Caco-2 (cell line): Measurements from ENCODE around the gene TTC39C. TPM values are rescaled to one million over a fixed set of nuclear protein-coding genes. Genes with fewer than 3 reads are reported as not detected.

Source experiments
- BruUV-seq: library from RNA; stranded (reverse); fragments of 400-500 nt; replicated peaks from 2 replicates; lab custom pipeline; 2021; lab: Mats Ljungman, UMichigan
- CTCF ChIA-PET: fragments of 300-600 bp; sonication (Branson Sonifier 250); formaldehyde crosslinking; loops from one replicate; lab custom pipeline; 2022; ENCODE audit warnings: antibody characterized with exemption; lab: Charles Lee
- POLR2A ChIA-PET: fragments of 300-600 bp; sonication (Branson Sonifier 250); formaldehyde crosslinking; loops from one replicate; lab custom pipeline; 2022; ENCODE audit warnings: antibody characterized with exemption; lab: Charles Lee
- DNase-seq, 2 experiments: peaks; one replicate each; pipeline versions ENCODE4 v3.0.0 to v3.0.0-alpha.2; 2020 to 2022
- H3K27me3 ChIP-seq: replicated peaks from 2 replicates; pipeline ENCODE4 v1.6.0; 2011; ENCODE audit warnings: low read length; ENCODE audit not compliant: control insufficient read depth, insufficient read depth
- H3K36me3 ChIP-seq: 2 replicates; pipeline ENCODE4 v1.5.1; 2011; ENCODE audit warnings: low read length; ENCODE audit not compliant: control insufficient read depth, insufficient read depth
- H3K4me1 ChIP-seq: fragments of 250-450 bp; sonication (Bioruptor Pico); 2 replicates; pipeline ENCODE4 v1.5.1; 2020; ENCODE audit warnings: mild to moderate bottlenecking
- H3K4me3 ChIP-seq: 2 replicates; pipeline ENCODE4 v1.5.1; 2011; ENCODE audit warnings: low read depth, mild to moderate bottlenecking, control low read depth, low read length
- H3K9me3 ChIP-seq: fragments of 250-450 bp; sonication (Bioruptor Pico); 2 replicates; pipeline ENCODE4 v1.5.1; 2020; ENCODE audit warnings: mild to moderate bottlenecking, moderate library complexity
- H3K27ac Mint-ChIP-seq: one replicate; pipeline ENCODE4 v1.8.0; 2022; ENCODE audit warnings: mixed read lengths; ENCODE audit not compliant: unreplicated experiment
- H3K27me3 Mint-ChIP-seq: one replicate; pipeline ENCODE4 v1.8.0; 2022; ENCODE audit warnings: mixed read lengths; ENCODE audit not compliant: insufficient read depth, unreplicated experiment
- H3K36me3 Mint-ChIP-seq: one replicate; pipeline ENCODE4 v1.8.0; 2022; ENCODE audit warnings: mild to moderate bottlenecking, mixed read lengths; ENCODE audit not compliant: insufficient read depth, unreplicated experiment
- H3K4me1 Mint-ChIP-seq: one replicate; pipeline ENCODE4 v1.8.0; 2022; ENCODE audit warnings: low read depth, mixed read lengths; ENCODE audit not compliant: unreplicated experiment
- H3K4me3 Mint-ChIP-seq: one replicate; pipeline ENCODE4 v1.8.0; 2022; ENCODE audit warnings: mild to moderate bottlenecking, moderate library complexity, mixed read lengths; ENCODE audit not compliant: unreplicated experiment
- H3K9me3 Mint-ChIP-seq: one replicate; pipeline ENCODE4 v1.8.0; 2022; ENCODE audit warnings: mixed read lengths; ENCODE audit not compliant: unreplicated experiment
- intact Hi-C: fragments of 100-400 bp; cut with micrococcal nuclease; formaldehyde crosslinking; loops from one replicate; pipeline ENCODE4 v1.10.0; 2022; ENCODE audit not compliant: unreplicated experiment
- total RNA-seq: library from RNA; stranded (reverse); gene quantifications from 2 replicates; pipeline ENCODE4 v1.2.3, GENCODE V29; 2022
- TF ChIP-seq, protein P1 (sequence below), 2 experiments: fragments of 200-600 bp in 1 of 2; IDR thresholded peaks; 1 replicate in 1 of 2; 2 replicates in 1 of 2; pipeline versions ENCODE4 v1.5.1 to v1.8.0; 2011 to 2022; ENCODE audit warnings: antibody characterized with exemption in 1 of 2, control low read depth in 1 of 2, inconsistent platforms in 1 of 2, low read depth in 1 of 2, low read length in 1 of 2, mild to moderate bottlenecking in 1 of 2, moderate library complexity in 1 of 2; ENCODE audit not compliant: insufficient read depth in 1 of 2, severe bottlenecking in 1 of 2, unreplicated experiment in 1 of 2

TTC39C gene
- total RNA-seq, 1 experiment from 2014 or later, result 9.3 TPM

DNA sequence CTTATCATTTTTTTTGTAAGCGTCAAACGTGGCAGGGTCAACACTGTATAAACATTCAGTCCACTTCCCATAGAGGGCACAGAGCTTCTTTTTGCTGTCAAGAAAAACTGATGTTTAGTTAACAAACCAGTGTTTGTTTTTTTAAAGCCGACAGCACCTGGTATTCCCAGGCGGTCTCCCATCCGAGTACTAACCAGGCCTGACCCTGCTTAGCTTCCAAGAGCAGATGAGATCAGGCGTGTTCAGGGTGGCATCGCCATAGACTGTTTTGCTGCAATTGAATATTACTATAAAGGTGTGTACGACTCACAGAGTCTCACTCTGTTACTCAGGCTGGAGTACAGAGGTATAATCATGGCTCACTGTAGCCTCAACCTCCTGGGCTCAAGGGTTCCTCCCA, 155.8 kb downstream of the TTC39C start:
- Mint-ChIP-seq H3K36me3 (peaks cover 7% of the 10 kb centered on the region), H3K9me3 (no peaks in the 10 kb centered on the region), H3K4me3 (no peak overlapping the region), H3K4me1 (no peaks in the 10 kb centered on the region), H3K27me3 (no peaks in the 10 kb centered on the region), H3K27ac (no peak overlapping the region)
- CTCF ChIA-PET, result no interaction called here
- intact Hi-C loops, result no loop called here
- no TSS peak for BruUV-seq
- Histone ChIP-seq H3K27me3 (no peaks in the 10 kb centered on the region), H3K36me3 (no peaks in the 10 kb centered on the region), H3K4me3 (no peak overlapping the region), H3K9me3 (no peaks in the 10 kb centered on the region), H3K4me1 (no peaks in the 10 kb centered on the region)
- peak in 1 of 2 experiments; percentile 2 for DNase-seq
- TF ChIP-seq, protein P1, sequence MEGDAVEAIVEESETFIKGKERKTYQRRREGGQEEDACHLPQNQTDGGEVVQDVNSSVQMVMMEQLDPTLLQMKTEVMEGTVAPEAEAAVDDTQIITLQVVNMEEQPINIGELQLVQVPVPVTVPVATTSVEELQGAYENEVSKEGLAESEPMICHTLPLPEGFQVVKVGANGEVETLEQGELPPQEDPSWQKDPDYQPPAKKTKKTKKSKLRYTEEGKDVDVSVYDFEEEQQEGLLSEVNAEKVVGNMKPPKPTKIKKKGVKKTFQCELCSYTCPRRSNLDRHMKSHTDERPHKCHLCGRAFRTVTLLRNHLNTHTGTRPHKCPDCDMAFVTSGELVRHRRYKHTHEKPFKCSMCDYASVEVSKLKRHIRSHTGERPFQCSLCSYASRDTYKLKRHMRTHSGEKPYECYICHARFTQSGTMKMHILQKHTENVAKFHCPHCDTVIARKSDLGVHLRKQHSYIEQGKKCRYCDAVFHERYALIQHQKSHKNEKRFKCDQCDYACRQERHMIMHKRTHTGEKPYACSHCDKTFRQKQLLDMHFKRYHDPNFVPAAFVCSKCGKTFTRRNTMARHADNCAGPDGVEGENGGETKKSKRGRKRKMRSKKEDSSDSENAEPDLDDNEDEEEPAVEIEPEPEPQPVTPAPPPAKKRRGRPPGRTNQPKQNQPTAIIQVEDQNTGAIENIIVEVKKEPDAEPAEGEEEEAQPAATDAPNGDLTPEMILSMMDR (IDR thresholded peaks at IDR 0.05; ENCODE audit: insufficient read depth in 1 of 2, low read depth in 1 of 2, low read length in 1 of 2, severe bottlenecking in 1 of 2, unreplicated experiment in 1 of 2), result no peak
- POLR2A ChIA-PET, result no interaction called here

DNA sequence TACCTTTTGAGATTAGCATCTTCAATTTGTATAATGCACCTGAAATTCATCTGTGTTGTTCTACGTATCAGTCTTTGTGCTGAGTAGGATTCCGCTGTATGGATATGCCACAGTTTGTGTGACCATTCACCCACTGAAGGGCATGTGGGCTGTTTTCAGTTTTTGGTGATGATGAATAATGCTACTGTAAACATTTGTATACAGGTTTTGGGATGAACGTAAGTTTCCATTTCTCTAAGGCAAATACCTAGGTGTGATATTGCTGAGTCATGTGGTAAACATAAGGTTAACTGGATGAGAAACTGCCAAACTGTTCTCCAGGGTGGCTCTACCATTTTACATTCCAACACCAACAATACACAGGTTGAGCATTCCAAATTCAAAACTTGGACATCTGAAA, 159.4 kb downstream of the TTC39C start:
- Mint-ChIP-seq H3K4me3 (no peak overlapping the region), H3K4me1 (no peaks in the 10 kb centered on the region), H3K9me3 (no peaks in the 10 kb centered on the region), H3K27ac (peak overlapping the region; percentile 15), H3K27me3 (no peaks in the 10 kb centered on the region), H3K36me3 (no peaks in the 10 kb centered on the region)
- no peaks in the 10 kb centered on the region for H3K36me3 ChIP-seq
- POLR2A ChIA-PET, result no interaction called here
- CTCF ChIA-PET, result no interaction called here
- H3K4me3 ChIP-seq, result no peak overlapping the region
- H3K9me3 ChIP-seq, result no peaks in the 10 kb centered on the region
- TF ChIP-seq, protein P1 (IDR thresholded peaks at IDR 0.05; ENCODE audit: insufficient read depth in 1 of 2, low read depth in 1 of 2, low read length in 1 of 2, severe bottlenecking in 1 of 2, unreplicated experiment in 1 of 2), result no peak
- no peak for DNase-seq
- intact Hi-C loops, result no loop called here
- no peaks in the 10 kb centered on the region for H3K4me1 ChIP-seq
- BruUV-seq, result no TSS peak
- no peaks in the 10 kb centered on the region for H3K27me3 ChIP-seq

DNA sequence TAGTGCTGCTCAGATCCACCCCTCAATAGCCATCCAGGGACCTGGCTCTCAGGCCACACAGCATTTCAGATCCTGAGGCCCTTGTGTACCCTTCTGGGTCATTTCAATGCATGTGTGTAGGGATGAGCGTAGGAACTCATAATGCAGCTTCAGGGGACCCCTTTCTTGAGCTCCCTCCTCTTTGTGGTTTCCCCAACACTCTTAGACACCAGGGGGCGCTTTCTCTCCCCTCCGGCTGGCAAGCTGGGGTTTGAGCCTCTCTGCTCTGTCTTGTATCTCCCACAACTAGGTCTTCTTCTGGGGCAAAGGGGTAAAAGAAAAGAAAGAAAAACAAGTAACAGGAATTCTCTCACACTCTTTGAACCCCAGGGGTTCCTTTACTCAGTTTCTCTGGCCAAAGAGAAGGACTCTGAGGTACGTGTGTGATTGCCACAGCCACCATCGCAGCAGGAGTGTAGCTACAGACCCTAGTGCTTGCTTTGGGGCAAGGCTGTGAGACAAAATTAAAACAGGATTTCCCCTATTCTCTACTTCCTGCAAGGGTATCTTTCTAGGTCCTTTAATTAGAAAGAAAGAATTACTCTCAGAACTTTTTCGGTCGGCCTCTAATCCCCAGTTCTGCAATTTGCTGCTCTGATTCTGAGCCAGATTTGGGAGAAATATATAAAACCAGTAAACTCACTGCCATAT, 162.3 kb downstream of the TTC39C start:
- H3K9me3 Mint-ChIP-seq, result no peaks in the 10 kb centered on the region
- POLR2A ChIA-PET, result no interaction called here
- no peaks in the 10 kb centered on the region for H3K36me3 Mint-ChIP-seq

More for the DNA sequence above, 162.3 kb downstream of the TTC39C start:
- H3K4me1 Mint-ChIP-seq, result no peaks in the 10 kb centered on the region
- H3K4me3 ChIP-seq, result no peak overlapping the region
- H3K27me3 ChIP-seq, result no peaks in the 10 kb centered on the region
- TF ChIP-seq, protein P1 (IDR thresholded peaks at IDR 0.05; ENCODE audit: insufficient read depth in 1 of 2, low read depth in 1 of 2, low read length in 1 of 2, severe bottlenecking in 1 of 2, unreplicated experiment in 1 of 2), result peak; percentile 57 to 58
- DNase-seq, result peak; percentile 36 to 58
- no peak overlapping the region for H3K27ac Mint-ChIP-seq
- H3K4me1 ChIP-seq, result no peaks in the 10 kb centered on the region
- H3K9me3 ChIP-seq, result no peaks in the 10 kb centered on the region
- no peak overlapping the region for H3K4me3 Mint-ChIP-seq
- intact Hi-C loops, result no loop called here
- CTCF ChIA-PET, result interaction anchor here (0.9 to 1.5 kb wide), 7 partner anchors 12 to 312 kb away, joined by 3 to 14 read pairs (median 4); no protein-coding TSS in a partner anchor
- no TSS peak for BruUV-seq
- no peaks in the 10 kb centered on the region for H3K36me3 ChIP-seq
- no peaks in the 10 kb centered on the region for H3K27me3 Mint-ChIP-seq
